Hepatocyte (in vitro differentiated cells): Measurements from ENCODE around the gene DIP2C.

Source experiments
- CTCF ChIP-seq: fragments of 200-600 bp; sonication (generic); IDR thresholded peaks from 2 replicates; pipeline ENCODE4 v1.5.1; 2016; ENCODE audit warnings: antibody characterized with exemption, mild to moderate bottlenecking; ENCODE audit not compliant: poor library complexity
- EZH2 ChIP-seq: fragments of 200-600 bp; sonication (generic); IDR thresholded peaks from 2 replicates; pipeline ENCODE4 v1.6.1; 2016; ENCODE audit warnings: antibody characterized with exemption, mild to moderate bottlenecking, borderline replicate concordance

GRCh38 chr10:666237-667012, 23.0 kb downstream of the DIP2C start:
- no peak for TF ChIP-seq CTCF
- TF ChIP-seq EZH2: no peak
